Epithelial cell of proximal tubule (primary cell): ENCODE data around the gene MAP1B. TPM values are rescaled to one million over a fixed set of nuclear protein-coding genes. Genes with fewer than 3 reads are reported as not detected.

Source experiments
- DNase-seq: peaks from one replicate; pipeline ENCODE4 v3.0.0-alpha.2; 2011; ENCODE audit warnings: low read depth
- H3K4me3 ChIP-seq: 2 replicates; pipeline ENCODE4 v1.5.1; 2011; ENCODE audit warnings: low read depth, mild to moderate bottlenecking, low read length
- total RNA-seq: library from RNA; depleted of rRNA; stranded (reverse); fragments of >200 nt; gene quantifications from 2 replicates; pipeline ENCODE4 v1.2.3, GENCODE V29; 2015
- TF ChIP-seq, protein P1 (sequence below): conservative IDR thresholded peaks from 2 replicates; pipeline ENCODE4 v1.5.1; 2012; ENCODE audit warnings: low read depth, mild to moderate bottlenecking, low read length

The MAP1B gene
- total RNA-seq, 1 donor from 2014 or later = 305 TPM

DNA sequence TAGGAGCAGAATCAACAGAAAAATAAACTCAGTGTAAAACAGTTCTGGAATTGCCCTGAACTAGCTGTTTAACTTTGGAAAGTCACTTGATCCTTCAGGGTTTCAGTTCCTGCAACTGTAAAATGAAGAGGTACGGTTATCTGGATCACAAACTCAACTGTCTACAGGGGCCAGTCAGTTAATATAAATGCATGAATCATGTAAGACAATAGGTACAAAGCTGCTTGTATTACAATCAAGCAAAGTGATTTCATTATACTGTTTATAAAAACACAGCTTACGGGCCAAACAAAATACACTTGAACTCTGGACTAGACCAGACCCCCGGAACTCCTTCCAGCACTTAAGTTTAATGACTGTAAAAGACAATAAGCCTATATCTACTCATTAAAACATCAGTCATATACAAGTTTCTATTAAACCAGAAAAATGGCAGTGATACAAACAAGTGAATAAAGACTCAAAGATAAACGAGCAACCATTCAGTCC lies 139.7 kb downstream of the MAP1B start:
- TF ChIP-seq, protein P1, sequence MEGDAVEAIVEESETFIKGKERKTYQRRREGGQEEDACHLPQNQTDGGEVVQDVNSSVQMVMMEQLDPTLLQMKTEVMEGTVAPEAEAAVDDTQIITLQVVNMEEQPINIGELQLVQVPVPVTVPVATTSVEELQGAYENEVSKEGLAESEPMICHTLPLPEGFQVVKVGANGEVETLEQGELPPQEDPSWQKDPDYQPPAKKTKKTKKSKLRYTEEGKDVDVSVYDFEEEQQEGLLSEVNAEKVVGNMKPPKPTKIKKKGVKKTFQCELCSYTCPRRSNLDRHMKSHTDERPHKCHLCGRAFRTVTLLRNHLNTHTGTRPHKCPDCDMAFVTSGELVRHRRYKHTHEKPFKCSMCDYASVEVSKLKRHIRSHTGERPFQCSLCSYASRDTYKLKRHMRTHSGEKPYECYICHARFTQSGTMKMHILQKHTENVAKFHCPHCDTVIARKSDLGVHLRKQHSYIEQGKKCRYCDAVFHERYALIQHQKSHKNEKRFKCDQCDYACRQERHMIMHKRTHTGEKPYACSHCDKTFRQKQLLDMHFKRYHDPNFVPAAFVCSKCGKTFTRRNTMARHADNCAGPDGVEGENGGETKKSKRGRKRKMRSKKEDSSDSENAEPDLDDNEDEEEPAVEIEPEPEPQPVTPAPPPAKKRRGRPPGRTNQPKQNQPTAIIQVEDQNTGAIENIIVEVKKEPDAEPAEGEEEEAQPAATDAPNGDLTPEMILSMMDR = no peak
- no peak overlapping the region for H3K4me3 ChIP-seq
- DNase-seq = no peak

DNA sequence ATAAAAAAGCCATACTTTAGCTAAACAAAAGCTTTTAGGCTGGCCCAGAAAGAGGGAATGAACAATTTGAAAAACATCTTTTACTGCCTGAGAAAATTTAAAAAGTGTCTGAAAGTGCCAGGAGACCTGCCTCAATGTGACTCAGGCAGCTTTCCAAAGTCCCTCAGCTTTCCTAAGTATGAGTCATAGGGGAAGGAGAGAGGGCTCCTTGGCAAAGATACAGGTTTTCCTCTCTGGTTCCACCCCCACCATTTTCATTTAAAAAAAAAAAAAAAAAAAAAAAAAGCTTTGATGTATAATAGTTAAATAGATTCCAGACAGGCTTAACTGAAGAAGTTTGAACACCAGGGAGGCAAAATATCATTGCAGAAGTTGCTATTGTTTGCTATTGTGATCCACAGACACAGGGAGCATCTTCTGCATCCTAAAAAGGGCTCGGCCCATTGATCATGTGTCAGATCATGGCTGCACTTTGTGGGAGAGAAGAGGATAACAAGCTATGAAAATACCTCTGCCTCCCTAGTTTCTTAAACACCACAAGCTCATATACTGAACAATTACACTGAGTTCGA lies 141.2 kb downstream of the MAP1B start:
- TF ChIP-seq, protein P1 = no peak
- peak; percentile 43 for DNase-seq

DNA sequence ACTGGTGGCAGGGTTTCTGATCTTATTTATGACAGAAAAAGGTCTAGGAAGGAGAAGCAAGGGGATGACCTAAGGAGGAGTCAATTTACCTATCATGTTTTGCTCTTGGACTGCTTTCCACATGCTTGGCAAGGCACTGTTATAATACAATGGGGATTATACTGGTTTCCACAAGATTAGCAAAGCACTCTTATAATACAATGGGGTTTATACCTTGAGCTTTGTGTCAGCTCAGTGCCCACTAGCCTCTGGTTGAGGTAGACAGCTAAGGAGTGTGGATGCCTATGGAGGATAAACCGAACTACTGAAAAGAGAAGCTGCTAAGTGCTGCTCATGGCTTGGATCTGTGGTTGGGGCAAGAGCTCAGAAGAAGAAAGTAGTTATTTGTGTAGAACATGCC lies 144.1 kb downstream of the MAP1B start:
- TF ChIP-seq, protein P1 = no peak
- no peak for DNase-seq

More for the DNA sequence above, 141.2 kb downstream of the MAP1B start:
- H3K4me3 ChIP-seq = no peak overlapping the region

DNA sequence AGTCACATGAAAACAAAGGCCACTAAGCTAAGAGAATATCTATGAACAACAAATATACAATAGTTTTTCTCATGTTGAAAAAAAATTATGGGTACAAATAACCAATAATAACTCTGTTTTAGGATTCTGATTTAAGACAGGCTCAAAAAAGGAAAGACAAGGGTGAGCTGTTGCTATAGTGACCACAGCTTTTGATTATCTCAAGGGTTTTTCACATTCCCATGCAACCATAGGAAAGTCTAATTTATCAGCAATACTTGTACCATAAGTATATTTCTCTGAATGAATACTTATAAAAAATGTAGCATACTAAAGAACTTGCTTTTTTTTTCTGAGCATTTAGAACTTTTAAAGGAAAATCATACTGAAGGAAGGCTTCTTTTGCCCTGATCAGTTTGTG lies 144.7 kb downstream of the MAP1B start:
- TF ChIP-seq, protein P1 = no peak
- no peak for DNase-seq
- no peak overlapping the region for H3K4me3 ChIP-seq

More for the DNA sequence above, 144.1 kb downstream of the MAP1B start:
- no peak overlapping the region for H3K4me3 ChIP-seq

DNA sequence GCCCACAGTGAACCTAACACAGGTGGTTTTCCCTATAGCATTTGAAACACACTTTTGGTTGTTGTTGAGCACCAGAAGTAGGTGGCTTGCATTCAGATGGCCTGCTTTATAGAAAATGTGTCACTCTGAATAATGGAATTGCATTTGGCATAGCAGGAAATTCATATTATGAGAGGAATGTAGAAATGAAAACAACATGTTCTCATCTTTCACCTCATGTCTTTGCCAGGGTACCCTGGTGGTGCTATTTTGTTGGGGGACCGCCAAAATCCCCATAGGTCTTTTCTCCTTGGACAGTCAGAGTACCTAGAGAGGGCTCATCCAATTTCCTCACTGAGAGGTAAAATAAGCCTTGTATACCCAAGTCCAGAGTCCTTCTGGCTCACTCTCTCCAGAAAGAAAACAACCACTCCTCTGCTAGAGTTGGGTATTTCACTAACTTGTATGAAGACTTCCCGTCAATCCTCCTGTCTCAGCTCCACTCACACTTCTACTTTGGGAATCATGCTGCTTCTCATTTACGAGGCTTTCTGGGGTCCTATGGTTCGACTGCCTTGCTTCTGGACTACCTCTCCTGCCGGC lies 145.4 kb downstream of the MAP1B start:
- no peak for DNase-seq
- TF ChIP-seq, protein P1 = no peak
- H3K4me3 ChIP-seq = no peak overlapping the region

DNA sequence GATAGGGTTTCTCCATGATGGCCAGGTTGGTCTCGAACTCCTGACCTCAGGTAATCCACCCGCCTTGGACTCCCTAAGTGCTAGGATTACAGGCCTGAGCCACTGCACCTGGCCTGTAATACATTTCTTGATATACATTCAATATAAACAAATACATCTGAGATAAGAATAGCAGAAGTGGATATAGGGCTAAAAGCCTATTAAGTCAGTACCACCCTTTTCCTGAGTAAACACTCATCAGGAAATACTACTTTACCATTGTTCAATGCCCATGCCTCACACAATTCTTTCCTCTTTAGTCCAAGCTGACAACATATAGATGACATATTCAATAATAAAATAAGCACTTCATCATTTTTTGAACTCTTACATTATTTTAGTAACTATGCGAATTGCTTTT lies 148.0 kb downstream of the MAP1B start:
- DNase-seq = no peak
- H3K4me3 ChIP-seq = no peak overlapping the region
- TF ChIP-seq, protein P1 = no peak

DNA sequence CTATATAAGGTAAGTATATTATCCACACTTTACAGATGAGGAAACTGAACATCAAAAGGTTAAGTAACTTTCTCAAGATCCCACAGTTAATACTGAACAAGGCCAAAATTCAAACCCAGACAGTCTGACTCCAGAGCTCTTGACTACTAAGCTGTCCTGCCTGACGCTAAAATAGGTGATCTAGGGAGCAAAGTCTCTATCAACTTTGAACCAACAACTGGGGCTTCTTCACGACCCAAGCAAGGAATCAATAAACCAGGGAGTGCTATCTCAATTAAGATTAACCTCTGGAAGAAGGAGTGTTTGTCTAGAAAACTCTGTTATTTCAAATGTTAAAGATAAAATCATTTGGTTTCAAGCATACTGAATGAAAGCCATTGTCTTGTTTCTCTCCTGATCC lies 148.4 kb downstream of the MAP1B start:
- no peak overlapping the region for H3K4me3 ChIP-seq
- DNase-seq = no peak
- TF ChIP-seq, protein P1 = no peak
